Astrocyte (in vitro differentiated cells and primary cell): ENCODE data around the gene CYBRD1. TPM values are rescaled to one million over a fixed set of nuclear protein-coding genes. Genes with fewer than 3 reads are reported as not detected.
A peak's percentile ranks its signal among the peaks of the same experiment; 100 is the strongest.

Experiments used
- DNase-seq: peaks from one replicate; pipeline ENCODE4 v3.0.0-alpha.2; 2010; ENCODE audit warnings: low read depth
- FAIRE-seq: peaks from 2 replicates; lab custom pipeline; 2011; peaks lifted over from hg19 to GRCh38; lab: Jason Lieb, UNC
- H2AFZ ChIP-seq: 2 replicates; pipeline ENCODE4 v1.6.0; 2012; ENCODE audit warnings: low read depth, low read length, inconsistent platforms
- H3K27ac ChIP-seq: 2 replicates; pipeline ENCODE4 v1.5.1; 2011; ENCODE audit warnings: low read depth, low read length, inconsistent platforms
- H3K27me3 ChIP-seq: 2 replicates; pipeline ENCODE4 v1.6.0; 2011; ENCODE audit warnings: low read length, inconsistent platforms; ENCODE audit not compliant: insufficient read depth
- H3K36me3 ChIP-seq: 2 replicates; pipeline ENCODE4 v1.5.1; 2011; ENCODE audit warnings: low read length, inconsistent platforms; ENCODE audit not compliant: insufficient read depth
- H3K4me1 ChIP-seq: 2 replicates; pipeline ENCODE4 v1.5.1; 2011; ENCODE audit warnings: low read length, inconsistent platforms; ENCODE audit not compliant: insufficient read depth
- H3K4me2 ChIP-seq: 2 replicates; pipeline ENCODE4 v1.6.0; 2012; ENCODE audit warnings: low read length, inconsistent platforms
- H3K4me3 ChIP-seq: 2 replicates; pipeline ENCODE4 v1.5.1; 2011; ENCODE audit warnings: low read depth, mild to moderate bottlenecking, low read length, inconsistent platforms; ENCODE audit not compliant: insufficient read depth
- H3K79me2 ChIP-seq: 2 replicates; pipeline ENCODE4 v1.6.0; 2012; ENCODE audit warnings: mild to moderate bottlenecking, low read length, inconsistent platforms; ENCODE audit not compliant: insufficient read depth
- H3K9ac ChIP-seq: 2 replicates; pipeline ENCODE4 v1.6.0; 2012; ENCODE audit warnings: mild to moderate bottlenecking, low read length, inconsistent platforms
- H3K9me3 ChIP-seq: 2 replicates; pipeline ENCODE4 v1.5.1; 2012; ENCODE audit warnings: low read depth, mild to moderate bottlenecking, low read length, inconsistent platforms; ENCODE audit not compliant: insufficient read depth
- H4K20me1 ChIP-seq: 2 replicates; pipeline ENCODE4 v1.6.0; 2012; ENCODE audit warnings: low read length, inconsistent platforms; ENCODE audit not compliant: insufficient read depth
- H3K27ac Mint-ChIP-seq: one replicate; pipeline ENCODE4 v1.8.0; 2021; ENCODE audit warnings: mild to moderate bottlenecking, mixed read lengths; ENCODE audit not compliant: unreplicated experiment
- H3K27me3 Mint-ChIP-seq: one replicate; pipeline ENCODE4 v1.8.0; 2021; ENCODE audit warnings: low read depth, mixed read lengths; ENCODE audit not compliant: unreplicated experiment
- H3K36me3 Mint-ChIP-seq: one replicate; pipeline ENCODE4 v1.8.0; 2021; ENCODE audit warnings: low read depth, mixed read lengths; ENCODE audit not compliant: unreplicated experiment
- H3K4me1 Mint-ChIP-seq: one replicate; pipeline ENCODE4 v1.8.0; 2021; ENCODE audit warnings: low read depth, mixed read lengths; ENCODE audit not compliant: unreplicated experiment
- H3K4me3 Mint-ChIP-seq: one replicate; pipeline ENCODE4 v1.8.0; 2021; ENCODE audit warnings: mild to moderate bottlenecking, moderate library complexity, mixed read lengths; ENCODE audit not compliant: unreplicated experiment
- H3K9me3 Mint-ChIP-seq: one replicate; pipeline ENCODE4 v1.8.0; 2021; ENCODE audit warnings: mild to moderate bottlenecking, mixed read lengths; ENCODE audit not compliant: unreplicated experiment
- CTCF ChIP-seq: IDR thresholded peaks from 2 replicates; pipeline ENCODE4 v1.5.1; 2011; ENCODE audit warnings: low read depth, mild to moderate bottlenecking, inconsistent platforms, low read length, moderate library complexity; ENCODE audit not compliant: insufficient read depth
- EZH2 ChIP-seq: IDR thresholded peaks from 2 replicates; pipeline ENCODE4 v1.6.1; 2012; ENCODE audit warnings: mild to moderate bottlenecking, low read length, inconsistent platforms; ENCODE audit not compliant: insufficient read depth
- total RNA-seq: library from RNA; stranded (reverse); gene quantifications from 2 replicates; pipeline ENCODE4 v1.2.1, GENCODE V29; 2021

CYBRD1 gene
- total RNA-seq, 1 donor from 2014 or later = 26.7 TPM

- no peak for TF ChIP-seq EZH2
- TF ChIP-seq CTCF = no peak
- Mint-ChIP-seq H3K9me3 (no peaks in the 10 kb centered on the region), H3K4me1 (no peaks in the 10 kb centered on the region), H3K36me3 (no peaks in the 10 kb centered on the region), H3K27me3 (peaks cover 8% of the 10 kb centered on the region), H3K4me3 (no peak overlapping the region), H3K27ac (no peak overlapping the region)
- DNase-seq (no peak), FAIRE-seq (no peak)
- Histone ChIP-seq H2AFZ (no peak overlapping the region), H3K4me3 (no peak overlapping the region), H3K36me3 (no peaks in the 10 kb centered on the region), H3K4me2 (no peak overlapping the region), H3K9me3 (no peaks in the 10 kb centered on the region), H4K20me1 (no peaks in the 10 kb centered on the region), H3K79me2 (no peaks in the 10 kb centered on the region), H3K4me1 (no peaks in the 10 kb centered on the region), H3K9ac (no peak overlapping the region), H3K27ac (no peak overlapping the region), H3K27me3 (no peaks in the 10 kb centered on the region)
Measured at GRCh38 chr2:171566753-171567152, 44.5 kb downstream of the CYBRD1 start.

- H3K27ac Mint-ChIP-seq = no peak overlapping the region
- no peaks in the 10 kb centered on the region for H3K4me1 ChIP-seq
- H3K27ac ChIP-seq = no peak overlapping the region
- H3K4me1 Mint-ChIP-seq = no peaks in the 10 kb centered on the region
- H4K20me1 ChIP-seq = no peaks in the 10 kb centered on the region
- DNase-seq (no peak), FAIRE-seq (no peak)
- H3K36me3 ChIP-seq = no peaks in the 10 kb centered on the region
- no peaks in the 10 kb centered on the region for H3K36me3 Mint-ChIP-seq
- H3K4me3 Mint-ChIP-seq = no peak overlapping the region
- no peaks in the 10 kb centered on the region for H3K79me2 ChIP-seq
- no peak overlapping the region for H2AFZ ChIP-seq
- H3K4me3 ChIP-seq = no peak overlapping the region
- H3K27me3 ChIP-seq = peaks cover 3% of the 10 kb centered on the region
- no peak overlapping the region for H3K4me2 ChIP-seq
- H3K9me3 Mint-ChIP-seq = no peaks in the 10 kb centered on the region
- H3K9ac ChIP-seq = no peak overlapping the region
- H3K9me3 ChIP-seq = no peaks in the 10 kb centered on the region
- TF ChIP-seq CTCF (peak; percentile 27), EZH2 (no peak)
- H3K27me3 Mint-ChIP-seq = peaks cover 18% of the 10 kb centered on the region
Measured at GRCh38 chr2:171568089-171568488, 45.8 kb downstream of the CYBRD1 start.

- no peaks in the 10 kb centered on the region for H3K9me3 ChIP-seq
- no peaks in the 10 kb centered on the region for H3K36me3 ChIP-seq
- H3K27ac Mint-ChIP-seq = no peak overlapping the region
- peaks cover 3% of the 10 kb centered on the region for H3K27me3 ChIP-seq
- no peak for FAIRE-seq
- no peaks in the 10 kb centered on the region for H3K4me1 Mint-ChIP-seq
- H4K20me1 ChIP-seq = no peaks in the 10 kb centered on the region
- no peaks in the 10 kb centered on the region for H3K36me3 Mint-ChIP-seq
- H3K27me3 Mint-ChIP-seq = peaks cover 18% of the 10 kb centered on the region
- TF ChIP-seq EZH2 = no peak
- no peak for TF ChIP-seq CTCF
- no peaks in the 10 kb centered on the region for H3K9me3 Mint-ChIP-seq
- no peaks in the 10 kb centered on the region for H3K79me2 ChIP-seq
- H3K4me2 ChIP-seq = no peak overlapping the region
- no peak overlapping the region for H3K27ac ChIP-seq
- H3K4me1 ChIP-seq = no peaks in the 10 kb centered on the region
- H3K4me3 ChIP-seq = no peak overlapping the region
- H3K9ac ChIP-seq = no peak overlapping the region
- no peak for DNase-seq
- no peak overlapping the region for H3K4me3 Mint-ChIP-seq
- no peak overlapping the region for H2AFZ ChIP-seq
Measured at GRCh38 chr2:171571721-171572120, 49.4 kb downstream of the CYBRD1 start.
